ENCODE measurements around the gene CACNA1D.

The CACNA1D gene

DNA sequence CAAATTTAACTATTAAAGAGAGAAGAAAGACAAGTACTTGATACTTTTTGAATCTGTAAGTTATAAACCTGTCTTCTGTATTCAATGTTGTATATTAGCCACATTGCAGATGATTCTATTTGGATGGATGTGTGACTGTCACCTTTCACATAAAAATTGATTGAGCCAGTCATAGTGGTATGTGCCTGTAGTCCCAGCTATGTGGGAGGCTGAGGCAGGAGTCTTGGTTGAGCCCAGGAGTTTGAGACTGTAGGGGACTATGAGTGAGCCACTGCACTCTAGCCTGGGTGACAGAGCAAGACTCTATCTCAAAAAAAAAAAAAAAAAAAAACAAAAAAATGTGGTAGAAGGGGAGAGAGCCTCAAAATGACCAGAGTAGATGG, 12.3 kb downstream of the CACNA1D start:
- no peak overlapping the region for H3K4me3 Mint-ChIP-seq
- no peak for ATAC-seq
- no peaks in the 10 kb centered on the region for H3K4me1 Mint-ChIP-seq
- no peaks in the 10 kb centered on the region for H3K36me3 Mint-ChIP-seq
- H3K9me3 Mint-ChIP-seq, result no peaks in the 10 kb centered on the region
- peak overlapping the region; percentile 34 for H3K27ac Mint-ChIP-seq
- DNase-seq (ENCODE audit: low spot score in 2 of 2), result no peak

DNA sequence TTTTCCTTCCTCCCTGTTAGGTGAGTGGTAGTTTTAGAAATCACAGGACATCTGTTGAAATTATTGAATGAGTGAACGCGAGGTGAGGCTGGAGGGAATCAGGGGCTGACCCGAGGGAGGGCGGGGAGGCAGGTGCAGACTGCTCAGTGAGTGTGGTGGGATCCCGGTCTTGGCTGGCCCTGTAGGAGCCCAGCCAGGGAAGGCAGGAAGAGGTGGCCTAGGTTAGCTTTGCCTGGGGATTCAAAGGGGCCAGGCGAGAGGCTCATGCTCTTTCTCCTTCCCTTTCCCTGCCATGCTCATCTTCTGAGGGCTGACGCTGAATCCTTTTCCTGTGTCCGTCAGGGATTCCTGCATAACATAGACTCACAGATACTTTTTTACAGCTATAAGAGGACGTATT, 15.1 kb downstream of the CACNA1D start:
- H3K36me3 Mint-ChIP-seq, result no peaks in the 10 kb centered on the region
- DNase-seq (ENCODE audit: low spot score in 2 of 2) (no peak), ATAC-seq (no peak)
- H3K27ac Mint-ChIP-seq, result no peak overlapping the region
- H3K9me3 Mint-ChIP-seq, result no peaks in the 10 kb centered on the region
- H3K4me3 Mint-ChIP-seq, result no peak overlapping the region
- no peaks in the 10 kb centered on the region for H3K4me1 Mint-ChIP-seq

DNA sequence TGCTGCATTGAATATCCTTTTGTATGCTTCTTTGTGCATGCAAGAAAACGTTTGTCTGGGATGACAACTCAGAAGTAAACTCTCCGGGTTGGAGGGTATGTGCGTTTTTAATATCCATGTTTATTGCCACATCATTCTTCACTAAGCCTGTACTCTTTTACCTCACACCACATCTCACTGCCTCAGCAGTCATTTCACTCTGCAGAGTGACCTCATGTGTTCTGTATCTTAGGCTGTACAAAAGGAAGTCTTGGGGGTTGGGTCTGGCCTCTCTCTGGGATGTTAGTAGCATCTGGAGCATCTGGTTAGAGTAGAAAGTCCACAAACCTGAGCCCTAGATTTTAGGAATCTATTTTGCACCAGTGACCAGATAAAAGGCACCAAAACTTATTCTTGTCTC, 16.1 kb downstream of the CACNA1D start:
- ATAC-seq (no peak), DNase-seq (ENCODE audit: low spot score in 2 of 2) (no peak)
- Mint-ChIP-seq H3K4me1 (no peaks in the 10 kb centered on the region), H3K9me3 (no peaks in the 10 kb centered on the region), H3K27ac (no peak overlapping the region), H3K36me3 (no peaks in the 10 kb centered on the region), H3K4me3 (no peak overlapping the region)

DNA sequence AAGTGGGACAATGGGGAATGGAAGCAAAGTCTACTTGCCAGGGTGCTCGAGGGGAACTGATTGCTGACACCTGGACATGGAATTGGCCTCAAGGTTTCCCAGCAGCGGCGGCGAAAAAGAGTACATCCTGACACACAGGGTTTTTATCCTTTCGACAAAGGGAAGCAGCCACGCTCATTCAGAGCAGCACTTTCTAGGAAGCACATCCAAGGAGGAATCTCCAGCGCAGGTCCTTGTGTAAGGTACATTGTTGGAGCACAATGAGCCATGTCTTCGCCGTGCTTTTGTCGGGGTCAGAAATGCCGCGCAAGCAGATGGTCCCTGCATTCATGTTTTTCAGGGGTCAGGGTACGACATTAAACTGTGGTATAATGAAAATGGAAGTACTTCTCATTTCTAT, 16.8 kb downstream of the CACNA1D start:
- H3K4me1 Mint-ChIP-seq, result no peaks in the 10 kb centered on the region
- no peak overlapping the region for H3K4me3 Mint-ChIP-seq
- no peaks in the 10 kb centered on the region for H3K36me3 Mint-ChIP-seq
- H3K27ac Mint-ChIP-seq, result no peak overlapping the region
- DNase-seq (ENCODE audit: low spot score in 2 of 2) (no peak), ATAC-seq (no peak)
- H3K9me3 Mint-ChIP-seq, result no peaks in the 10 kb centered on the region

DNA sequence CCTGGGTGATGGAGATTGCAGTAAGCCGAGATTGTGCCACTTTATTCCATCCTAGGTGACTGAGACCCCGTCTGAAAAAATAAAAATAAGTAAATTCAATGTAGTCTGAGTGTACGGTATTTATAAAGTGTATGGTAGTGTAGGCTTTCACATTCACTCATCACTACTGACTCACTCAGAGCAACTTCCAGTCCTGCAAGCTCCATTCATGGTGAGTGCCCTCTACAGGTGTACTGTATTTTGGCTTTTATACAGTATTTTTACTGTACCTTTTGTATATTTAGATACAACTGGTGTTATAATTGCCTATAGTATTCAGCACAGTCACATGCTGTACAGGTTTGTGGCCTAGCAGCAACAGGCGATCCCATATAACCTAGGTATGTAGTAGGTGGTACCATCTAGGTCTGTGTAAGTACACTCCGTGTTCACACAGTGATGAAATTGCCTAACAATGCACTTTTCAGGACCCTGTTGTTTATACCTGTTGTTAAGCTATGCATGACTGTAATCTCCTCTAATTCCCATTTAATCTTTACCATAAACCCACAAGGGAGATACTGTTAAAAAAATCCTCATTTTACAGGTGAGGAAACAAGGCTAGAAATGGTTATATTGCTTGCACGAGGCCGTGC, 19.3 kb downstream of the CACNA1D start:
- no peaks in the 10 kb centered on the region for H3K4me1 Mint-ChIP-seq
- H3K9me3 Mint-ChIP-seq, result no peaks in the 10 kb centered on the region
- H3K36me3 Mint-ChIP-seq, result no peaks in the 10 kb centered on the region

DNA sequence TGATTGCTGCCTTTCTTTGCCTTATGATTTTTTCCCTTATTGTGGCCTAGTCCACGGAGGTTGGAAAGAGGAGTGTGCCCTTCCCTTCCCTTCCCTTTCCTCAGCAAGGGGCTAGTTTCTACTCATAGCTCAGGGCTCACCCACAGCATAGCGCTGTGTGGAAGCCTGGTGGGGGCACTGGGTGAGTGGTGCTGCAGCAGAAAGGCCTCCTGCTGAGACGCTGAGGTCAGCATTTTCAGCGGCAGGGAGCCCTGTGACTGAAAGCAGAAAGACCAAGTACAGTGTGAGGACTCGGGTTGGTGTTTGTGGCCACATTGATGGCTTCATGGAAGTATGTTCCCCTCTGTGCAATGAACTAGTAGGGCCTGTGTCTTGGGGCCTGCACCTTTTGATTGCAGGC, 21.9 kb downstream of the CACNA1D start:
- no peak overlapping the region for H3K27ac Mint-ChIP-seq
- H3K36me3 Mint-ChIP-seq, result no peaks in the 10 kb centered on the region
- no peaks in the 10 kb centered on the region for H3K9me3 Mint-ChIP-seq
- no peak for DNase-seq (ENCODE audit: low spot score in 2 of 2)
- H3K4me1 Mint-ChIP-seq, result no peaks in the 10 kb centered on the region
- no peak overlapping the region for H3K4me3 Mint-ChIP-seq
- ATAC-seq, result no peak

More for the DNA sequence above, 19.3 kb downstream of the CACNA1D start:
- Mint-ChIP-seq H3K27ac (no peak overlapping the region), H3K4me3 (no peak overlapping the region)
- peak; percentile 72 for ATAC-seq
- no peak for DNase-seq (ENCODE audit: low spot score in 2 of 2)

DNA sequence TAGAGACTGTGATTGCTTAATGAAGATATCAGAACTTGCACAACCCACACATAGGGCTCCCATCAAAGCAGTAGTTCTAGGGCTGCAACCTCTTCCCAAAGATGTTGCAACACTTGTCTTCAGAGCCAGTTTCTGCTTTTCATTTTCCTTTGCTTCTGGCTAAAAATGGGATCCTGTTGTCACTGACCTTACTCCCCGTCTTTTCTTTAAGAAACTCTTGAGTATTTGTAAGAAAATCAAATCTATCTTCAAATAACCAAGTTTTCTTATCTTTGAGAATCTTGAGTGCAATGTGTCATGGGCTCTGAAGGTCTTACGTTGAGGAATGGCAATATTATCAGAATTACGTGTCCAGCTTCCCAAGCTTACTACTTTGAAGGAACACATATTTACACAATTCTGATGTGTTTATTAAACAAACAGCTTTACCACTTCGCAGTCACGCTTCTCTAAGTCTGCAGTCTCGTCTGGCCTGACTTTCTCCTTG, 24.1 kb downstream of the CACNA1D start:
- DNase-seq (ENCODE audit: low spot score in 2 of 2) (no peak), ATAC-seq (no peak)
- H3K27ac Mint-ChIP-seq, result no peak overlapping the region
- no peak overlapping the region for H3K4me3 Mint-ChIP-seq
- H3K9me3 Mint-ChIP-seq, result no peaks in the 10 kb centered on the region
- H3K36me3 Mint-ChIP-seq, result no peaks in the 10 kb centered on the region
- no peaks in the 10 kb centered on the region for H3K4me1 Mint-ChIP-seq

DNA sequence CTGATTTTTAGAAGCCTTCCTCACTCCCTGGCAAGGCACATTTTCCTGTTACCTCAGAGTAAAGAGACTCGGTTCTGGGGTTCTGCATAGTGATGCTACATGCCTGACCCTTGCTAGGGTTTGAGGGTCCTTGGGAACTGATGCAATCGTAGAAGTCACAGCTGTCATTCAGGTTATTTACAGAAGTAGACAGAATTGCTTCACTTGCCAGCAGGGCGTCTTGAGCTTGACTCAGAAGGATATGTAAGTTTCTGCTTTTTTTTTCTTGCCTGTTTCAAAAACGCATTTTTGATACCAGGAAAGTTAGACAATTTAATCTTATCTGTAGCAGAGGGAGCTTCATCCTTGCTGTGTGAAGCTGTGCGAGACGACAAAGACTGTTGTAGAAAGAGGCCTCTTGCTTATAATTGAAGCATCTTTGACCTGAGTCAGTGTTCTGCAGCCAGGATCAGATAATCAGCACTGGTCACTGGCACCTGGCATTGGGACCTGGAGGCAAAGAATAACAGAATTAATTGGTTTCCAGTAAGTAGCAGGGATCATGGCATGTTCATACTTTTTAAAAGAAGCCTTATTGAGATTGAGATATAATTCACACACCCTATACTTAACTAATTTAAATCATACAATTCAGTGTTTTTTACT, 24.8 kb downstream of the CACNA1D start:
- Mint-ChIP-seq H3K36me3 (no peaks in the 10 kb centered on the region), H3K9me3 (no peaks in the 10 kb centered on the region), H3K27ac (no peak overlapping the region), H3K4me1 (no peaks in the 10 kb centered on the region), H3K4me3 (no peak overlapping the region)
- ATAC-seq (no peak), DNase-seq (ENCODE audit: low spot score in 2 of 2) (no peak)

DNA sequence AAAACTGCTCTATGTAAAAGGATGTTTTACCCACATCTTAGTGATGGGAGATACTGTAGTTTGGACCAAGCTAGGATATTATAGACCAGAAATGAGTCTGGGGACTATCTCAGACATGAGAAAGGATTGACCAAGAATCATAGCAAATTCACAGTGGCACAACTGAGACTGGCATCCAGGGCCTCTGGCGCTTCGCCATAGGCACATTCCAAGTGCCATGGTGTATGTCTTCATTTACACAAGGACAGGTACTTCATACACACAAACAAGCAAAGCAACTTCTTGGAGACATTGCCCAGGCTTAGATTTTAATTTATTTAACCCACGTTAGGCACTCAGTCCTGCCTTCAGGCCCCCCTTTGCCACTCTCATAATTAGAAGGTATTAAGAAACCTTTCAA, 28.9 kb downstream of the CACNA1D start:
- no peaks in the 10 kb centered on the region for H3K9me3 Mint-ChIP-seq
- DNase-seq (ENCODE audit: low spot score in 2 of 2), result no peak
- no peak overlapping the region for H3K4me3 Mint-ChIP-seq
- ATAC-seq, result no peak
- no peak overlapping the region for H3K27ac Mint-ChIP-seq
- H3K4me1 Mint-ChIP-seq, result no peaks in the 10 kb centered on the region
- no peaks in the 10 kb centered on the region for H3K36me3 Mint-ChIP-seq

DNA sequence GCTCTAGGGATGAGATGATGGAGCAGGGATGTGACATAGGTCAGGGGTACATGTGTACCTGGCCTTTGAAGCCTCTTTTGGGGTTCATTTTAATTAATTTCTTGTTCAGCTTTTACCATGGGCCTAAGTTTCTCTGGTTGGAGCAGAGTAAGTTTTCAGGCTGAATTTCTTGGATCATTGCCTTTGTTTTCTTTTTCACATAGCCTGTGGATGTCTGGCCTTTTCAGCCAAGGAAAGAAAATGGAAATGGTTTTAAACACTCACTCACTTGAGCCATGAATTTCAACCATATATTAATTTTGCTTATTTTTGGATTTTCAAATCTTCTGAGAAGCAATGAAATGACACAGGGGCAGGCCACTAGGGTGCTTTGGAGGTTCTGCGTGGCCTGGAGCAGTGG, 30.2 kb downstream of the CACNA1D start:
- DNase-seq (ENCODE audit: low spot score in 2 of 2), result no peak
- no peaks in the 10 kb centered on the region for H3K4me1 Mint-ChIP-seq
- no peak overlapping the region for H3K27ac Mint-ChIP-seq
- H3K36me3 Mint-ChIP-seq, result no peaks in the 10 kb centered on the region
- no peaks in the 10 kb centered on the region for H3K9me3 Mint-ChIP-seq
- no peak for ATAC-seq
- H3K4me3 Mint-ChIP-seq, result no peak overlapping the region

DNA sequence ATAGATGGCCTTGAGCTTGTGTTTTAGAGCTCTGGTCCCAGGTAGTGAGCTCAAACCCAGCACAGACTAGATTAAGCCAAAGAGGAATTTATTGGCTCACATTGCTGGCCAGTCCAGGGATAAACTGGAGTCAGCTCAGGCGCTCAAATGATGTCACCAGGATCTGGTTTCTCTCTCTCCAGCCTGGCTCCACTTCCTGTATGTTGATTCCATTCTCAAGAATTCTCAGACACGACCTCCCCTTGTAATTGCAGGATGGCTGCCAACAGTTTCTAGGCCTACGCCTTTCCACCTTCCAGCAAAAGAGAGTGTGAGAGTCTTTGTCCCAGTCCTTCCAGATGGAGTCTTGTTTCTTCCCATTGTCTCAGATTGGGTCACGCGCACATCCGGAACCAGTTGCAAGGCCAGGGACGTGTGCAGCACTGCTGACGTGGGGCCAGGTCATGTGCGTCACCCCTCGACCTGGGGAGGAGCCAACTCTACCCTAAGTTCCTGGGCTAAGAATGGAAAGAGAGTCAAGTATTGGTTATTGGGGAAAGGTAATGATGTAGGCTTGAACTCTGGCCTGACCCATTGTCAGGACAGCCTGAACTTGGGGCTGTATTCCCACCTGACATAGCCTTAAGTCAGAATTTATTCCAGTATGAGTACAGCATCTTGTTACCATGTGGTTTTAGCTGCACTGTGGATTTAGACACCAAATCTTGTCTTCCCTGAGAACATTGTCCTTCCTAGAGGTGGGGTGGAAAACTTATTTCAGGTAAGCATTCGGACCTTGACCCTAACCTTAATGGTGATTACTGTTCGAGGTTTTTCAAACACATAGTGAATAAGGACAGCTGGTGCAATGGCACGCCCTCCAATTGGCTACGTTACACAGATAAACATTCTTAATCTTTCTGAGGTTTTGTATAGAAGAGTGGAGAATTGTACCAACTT, 31.6 kb downstream of the CACNA1D start:
- Mint-ChIP-seq H3K4me1 (no peaks in the 10 kb centered on the region), H3K9me3 (no peaks in the 10 kb centered on the region), H3K4me3 (no peak overlapping the region), H3K36me3 (no peaks in the 10 kb centered on the region), H3K27ac (no peak overlapping the region)
- DNase-seq (ENCODE audit: low spot score in 2 of 2) (no peak), ATAC-seq (no peak)

DNA sequence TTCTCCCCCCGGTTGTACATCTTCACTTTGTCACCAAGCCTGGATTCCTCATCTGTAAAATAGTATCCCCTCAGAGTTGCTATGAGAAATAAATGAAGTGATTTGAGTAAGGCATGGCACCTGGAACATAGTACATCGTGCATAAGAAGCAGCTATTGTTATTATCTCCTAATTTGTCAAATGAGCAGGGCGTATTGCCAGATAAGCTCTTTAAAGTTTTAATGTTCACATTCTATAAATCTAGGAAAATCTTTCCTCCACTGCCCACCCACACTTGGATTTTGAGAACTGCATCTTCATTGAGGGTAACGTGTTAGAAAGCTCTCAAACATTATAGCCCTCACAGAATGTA, 32.3 kb downstream of the CACNA1D start:
- ATAC-seq, result no peak
- Mint-ChIP-seq H3K4me3 (no peak overlapping the region), H3K9me3 (no peaks in the 10 kb centered on the region), H3K4me1 (no peaks in the 10 kb centered on the region), H3K36me3 (no peaks in the 10 kb centered on the region), H3K27ac (no peak overlapping the region)
- DNase-seq (ENCODE audit: low spot score in 2 of 2), result no peak

DNA sequence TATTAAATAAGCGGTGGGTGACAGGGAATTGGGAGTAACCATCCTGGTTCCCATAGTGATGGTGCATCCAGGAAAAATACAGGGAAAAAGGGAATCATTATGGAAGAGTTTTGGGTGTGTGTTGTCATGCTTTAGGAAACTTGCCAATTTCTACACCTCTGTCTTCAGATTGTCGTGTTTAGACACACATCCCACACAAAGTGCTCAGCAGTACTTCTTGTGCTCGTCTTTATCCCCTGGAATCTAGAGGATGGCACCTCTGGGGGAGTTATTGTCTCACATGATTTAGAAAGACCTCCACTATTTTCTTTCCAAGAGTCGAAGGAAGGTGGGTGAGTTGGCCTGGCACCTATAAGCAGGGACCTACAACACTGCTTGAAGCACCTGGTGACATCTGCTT, 35.8 kb downstream of the CACNA1D start:
- H3K9me3 Mint-ChIP-seq, result no peaks in the 10 kb centered on the region
- no peak overlapping the region for H3K4me3 Mint-ChIP-seq
- DNase-seq (ENCODE audit: low spot score in 2 of 2) (no peak), ATAC-seq (no peak)
- no peaks in the 10 kb centered on the region for H3K4me1 Mint-ChIP-seq
- H3K36me3 Mint-ChIP-seq, result no peaks in the 10 kb centered on the region
- no peak overlapping the region for H3K27ac Mint-ChIP-seq

DNA sequence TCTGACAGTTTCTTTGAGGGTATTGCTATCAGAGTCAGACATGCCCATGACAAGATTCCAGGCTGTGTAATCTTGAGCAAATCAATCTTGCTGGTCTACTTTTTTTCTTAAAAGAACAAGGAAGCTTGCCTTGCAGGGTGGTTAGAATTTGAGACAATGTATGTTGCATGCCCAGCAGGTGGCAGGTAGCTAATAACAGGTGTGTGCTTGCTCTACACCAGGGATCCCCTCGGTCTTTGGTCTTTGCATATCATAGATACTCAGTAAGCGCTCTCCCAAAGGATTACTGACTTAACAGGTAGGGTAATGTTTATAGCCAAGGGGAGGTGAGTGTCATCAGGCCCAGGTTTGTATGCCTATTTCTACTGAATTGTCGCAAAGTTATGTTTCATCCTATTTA, 37.3 kb downstream of the CACNA1D start:
- DNase-seq (ENCODE audit: low spot score in 2 of 2), result no peak
- Mint-ChIP-seq H3K4me3 (no peak overlapping the region), H3K9me3 (no peaks in the 10 kb centered on the region), H3K4me1 (no peaks in the 10 kb centered on the region), H3K36me3 (no peaks in the 10 kb centered on the region), H3K27ac (no peak overlapping the region)
- no peak for ATAC-seq

DNA sequence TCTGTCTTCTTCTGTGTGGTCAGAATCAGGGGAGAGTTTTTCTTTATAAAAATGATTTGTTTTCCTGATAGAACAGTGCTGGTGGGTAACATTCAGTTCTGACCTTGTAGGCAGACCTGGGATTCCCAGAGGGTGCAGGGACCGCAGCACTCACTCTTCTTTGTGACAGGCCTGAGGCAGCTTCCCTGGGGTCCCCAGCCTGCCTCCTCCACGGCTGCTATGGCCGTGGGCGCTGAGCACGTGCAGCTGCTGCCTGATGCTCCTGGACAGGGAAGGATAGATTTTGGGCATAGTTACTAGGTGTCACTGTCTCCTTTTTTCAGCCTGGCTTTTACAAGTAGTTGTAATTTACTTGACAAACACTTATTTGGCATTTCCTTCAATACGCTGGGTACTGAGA, 39.1 kb downstream of the CACNA1D start:
- Mint-ChIP-seq H3K27ac (no peak overlapping the region), H3K9me3 (no peaks in the 10 kb centered on the region), H3K4me3 (no peak overlapping the region), H3K4me1 (no peaks in the 10 kb centered on the region), H3K36me3 (no peaks in the 10 kb centered on the region)
- DNase-seq (ENCODE audit: low spot score in 2 of 2) (no peak), ATAC-seq (no peak)

DNA sequence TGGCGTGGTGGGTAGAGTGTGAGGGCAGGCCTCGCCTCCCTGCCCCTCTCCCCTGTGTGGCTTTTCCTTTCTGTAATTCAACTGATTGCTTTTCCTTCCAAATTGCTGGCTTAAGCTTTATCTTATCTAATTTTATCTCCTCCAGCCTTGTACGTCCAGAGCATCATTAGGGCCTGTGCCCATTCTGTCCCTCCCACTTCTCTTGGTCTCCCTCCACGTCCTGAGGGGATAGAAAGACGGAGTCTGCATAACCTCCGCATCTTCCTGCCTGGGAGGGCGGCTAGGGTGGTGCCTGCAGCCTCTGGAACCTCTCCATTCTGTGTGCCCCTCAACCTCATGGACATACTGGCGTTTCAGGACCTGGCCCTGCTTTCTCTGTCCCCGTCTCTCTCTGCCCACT, 39.8 kb downstream of the CACNA1D start:
- Mint-ChIP-seq H3K4me3 (no peak overlapping the region), H3K9me3 (no peaks in the 10 kb centered on the region), H3K27ac (no peak overlapping the region), H3K4me1 (no peaks in the 10 kb centered on the region), H3K36me3 (no peaks in the 10 kb centered on the region)
- DNase-seq (ENCODE audit: low spot score in 2 of 2), result no peak
- no peak for ATAC-seq
